Right atrium auricular region (tissue), 2 donors: ENCODE measurements around the gene STEAP3. TPM values are rescaled to one million over a fixed set of nuclear protein-coding genes. Genes with fewer than 3 reads are reported as not detected.

Experiments used
- DNase-seq: peaks from one replicate; pipeline ENCODE4 v3.0.0-alpha.2; 2019; ENCODE audit warnings: low spot score
- H3K27ac ChIP-seq, 2 donors: fragments of 200-600 bp; sonication (generic); 1 replicate in 1 of 2; 2 replicates in 1 of 2; pipeline ENCODE4 v1.5.1; 2016 to 2019
- H3K27me3 ChIP-seq, 2 donors: fragments of 200-600 bp; sonication (generic); one replicate each; pipeline versions ENCODE4 v1.5.1 to v1.6.0; 2017 to 2019
- H3K36me3 ChIP-seq: fragments of 200-600 bp; sonication (generic); one replicate; pipeline ENCODE4 v1.5.1; 2016
- H3K4me1 ChIP-seq, 2 donors: fragments of 200-600 bp; sonication (generic); one replicate each; pipeline versions ENCODE4 v1.5.1 to v1.6.0; 2017 to 2019
- H3K4me3 ChIP-seq, 2 donors: fragments of 200-600 bp; sonication (generic); 1 replicate in 1 of 2; 2 replicates in 1 of 2; pipeline ENCODE4 v1.5.1; 2017 to 2019; ENCODE audit warnings: mild to moderate bottlenecking in 1 of 2, moderate library complexity in 1 of 2
- H3K9me3 ChIP-seq, 2 donors: fragments of 200-600 bp; sonication (generic); one replicate each; pipeline ENCODE4 v1.5.1; 2019
- total RNA-seq, 2 donors: library from RNA; depleted of rRNA; stranded (reverse); fragments of >200 nt; gene quantifications; one replicate each; pipeline ENCODE4 v1.1.0, GENCODE V29; 2016
- TF ChIP-seq, protein P1 (sequence below), 2 donors: fragments of 200-600 bp; sonication (generic); IDR thresholded peaks; one replicate each; pipeline ENCODE4 v1.5.1; 2019; ENCODE audit warnings: antibody characterized with exemption in 2 of 2

STEAP3 gene
- total RNA-seq, 2 donors from 2014 or later: 4.4 to 8.2 TPM

DNA sequence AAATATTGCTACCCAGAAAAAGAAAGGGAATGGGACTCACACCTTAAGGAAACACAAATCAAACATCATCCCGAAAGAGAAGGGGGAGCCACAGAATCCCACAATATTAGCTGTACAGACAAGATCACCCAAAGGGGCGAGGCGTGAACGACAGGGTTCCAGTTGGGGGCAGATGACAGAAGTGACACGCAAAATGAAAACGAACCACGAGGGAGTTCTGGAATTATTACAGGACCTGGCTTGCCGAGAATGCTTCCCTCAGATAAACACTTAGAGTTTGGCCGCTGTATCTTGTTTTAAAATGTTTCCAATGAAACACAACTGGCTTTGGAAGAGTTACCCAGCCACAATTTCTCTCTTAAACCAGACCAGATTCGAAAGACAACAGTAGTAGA is 82.6 kb downstream of the STEAP3 start:
- Histone ChIP-seq H3K4me3 (peak overlapping the region; percentile 2 to 32), H3K4me1 (peaks cover 0 to 12% of the 10 kb centered on the region in 2 donors), H3K36me3 (no peaks in the 10 kb centered on the region), H3K27me3 (no peaks in the 10 kb centered on the region), H3K27ac (peak overlapping the region; percentile 52 to 77), H3K9me3 (no peaks in the 10 kb centered on the region)
- no peak for DNase-seq
- TF ChIP-seq, protein P1, sequence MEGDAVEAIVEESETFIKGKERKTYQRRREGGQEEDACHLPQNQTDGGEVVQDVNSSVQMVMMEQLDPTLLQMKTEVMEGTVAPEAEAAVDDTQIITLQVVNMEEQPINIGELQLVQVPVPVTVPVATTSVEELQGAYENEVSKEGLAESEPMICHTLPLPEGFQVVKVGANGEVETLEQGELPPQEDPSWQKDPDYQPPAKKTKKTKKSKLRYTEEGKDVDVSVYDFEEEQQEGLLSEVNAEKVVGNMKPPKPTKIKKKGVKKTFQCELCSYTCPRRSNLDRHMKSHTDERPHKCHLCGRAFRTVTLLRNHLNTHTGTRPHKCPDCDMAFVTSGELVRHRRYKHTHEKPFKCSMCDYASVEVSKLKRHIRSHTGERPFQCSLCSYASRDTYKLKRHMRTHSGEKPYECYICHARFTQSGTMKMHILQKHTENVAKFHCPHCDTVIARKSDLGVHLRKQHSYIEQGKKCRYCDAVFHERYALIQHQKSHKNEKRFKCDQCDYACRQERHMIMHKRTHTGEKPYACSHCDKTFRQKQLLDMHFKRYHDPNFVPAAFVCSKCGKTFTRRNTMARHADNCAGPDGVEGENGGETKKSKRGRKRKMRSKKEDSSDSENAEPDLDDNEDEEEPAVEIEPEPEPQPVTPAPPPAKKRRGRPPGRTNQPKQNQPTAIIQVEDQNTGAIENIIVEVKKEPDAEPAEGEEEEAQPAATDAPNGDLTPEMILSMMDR (IDR thresholded peaks at IDR 0.05): no peak

DNA sequence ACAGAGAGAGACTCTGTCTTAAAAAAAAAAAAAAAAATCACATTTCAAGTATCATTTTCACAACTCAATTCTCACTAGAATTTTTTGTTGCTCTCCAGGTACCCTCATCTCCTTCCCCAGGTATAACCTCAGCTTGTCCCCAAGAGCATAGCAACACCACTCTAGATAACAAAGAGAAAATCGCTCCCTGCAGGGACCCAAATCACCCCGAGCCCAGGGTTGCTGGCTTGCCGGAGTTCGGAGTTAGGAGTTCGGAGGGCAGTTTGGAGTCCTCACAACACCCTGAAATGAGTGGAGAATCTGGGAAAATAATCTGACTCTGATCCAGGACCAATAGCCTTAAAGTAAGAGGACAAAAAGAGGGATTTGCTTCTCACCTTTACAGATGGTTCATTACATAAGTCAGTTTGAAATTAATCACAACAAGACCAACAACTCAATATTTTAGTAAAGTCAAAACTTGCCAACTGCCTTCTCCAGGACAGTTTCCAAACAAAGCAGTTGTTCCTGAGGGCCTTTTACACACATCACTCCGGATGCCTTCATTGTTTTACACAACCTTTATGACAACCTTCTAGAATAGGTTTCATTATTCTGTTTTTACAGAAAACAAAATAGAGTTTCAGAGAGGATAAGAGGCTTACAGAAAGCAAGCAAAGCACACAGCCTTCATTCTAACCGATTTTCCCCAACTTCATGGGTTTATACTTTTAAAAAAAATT is 83.9 kb downstream of the STEAP3 start:
- no peaks in the 10 kb centered on the region for H3K36me3 ChIP-seq
- H3K27me3 ChIP-seq: no peaks in the 10 kb centered on the region
- no peak overlapping the region for H3K4me3 ChIP-seq
- H3K9me3 ChIP-seq: no peaks in the 10 kb centered on the region
- H3K4me1 ChIP-seq: peaks cover 0 to 12% of the 10 kb centered on the region in 2 donors
- peak overlapping the region in 1 of 2 donors; percentile 77 for H3K27ac ChIP-seq
- TF ChIP-seq, protein P1 (IDR thresholded peaks at IDR 0.05): no peak
- no peak for DNase-seq

DNA sequence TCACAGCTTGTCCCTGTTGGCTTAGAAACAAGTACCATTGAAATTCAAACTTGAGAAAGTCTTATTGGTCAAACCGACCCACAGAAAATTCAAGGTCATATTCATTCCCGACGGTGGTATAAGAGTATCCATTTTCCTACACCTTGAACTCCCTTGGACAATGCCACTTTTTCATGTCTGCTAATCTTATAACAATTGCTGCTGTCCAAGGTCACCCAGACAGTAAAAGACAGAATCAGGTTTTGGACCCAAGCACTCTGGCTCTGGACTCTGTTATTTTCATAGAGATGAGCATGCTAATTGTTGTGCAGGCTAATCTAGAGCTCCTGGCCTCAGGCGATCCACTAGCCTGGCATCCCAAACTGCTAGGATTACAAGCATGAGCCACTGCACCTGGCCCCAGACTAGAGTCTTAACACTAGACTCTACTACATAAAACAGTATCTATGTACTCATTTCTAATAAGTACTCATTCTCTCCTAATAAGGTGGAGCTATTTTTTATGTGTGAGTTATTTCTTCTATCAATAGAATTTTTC is 85.2 kb downstream of the STEAP3 start:
- H3K36me3 ChIP-seq: no peaks in the 10 kb centered on the region
- H3K27me3 ChIP-seq: no peaks in the 10 kb centered on the region
- H3K4me3 ChIP-seq: no peak overlapping the region
- peaks cover 0 to 12% of the 10 kb centered on the region in 2 donors for H3K4me1 ChIP-seq
- DNase-seq: no peak
- H3K9me3 ChIP-seq: no peaks in the 10 kb centered on the region
- H3K27ac ChIP-seq: no peak overlapping the region
- TF ChIP-seq, protein P1 (IDR thresholded peaks at IDR 0.05): no peak

DNA sequence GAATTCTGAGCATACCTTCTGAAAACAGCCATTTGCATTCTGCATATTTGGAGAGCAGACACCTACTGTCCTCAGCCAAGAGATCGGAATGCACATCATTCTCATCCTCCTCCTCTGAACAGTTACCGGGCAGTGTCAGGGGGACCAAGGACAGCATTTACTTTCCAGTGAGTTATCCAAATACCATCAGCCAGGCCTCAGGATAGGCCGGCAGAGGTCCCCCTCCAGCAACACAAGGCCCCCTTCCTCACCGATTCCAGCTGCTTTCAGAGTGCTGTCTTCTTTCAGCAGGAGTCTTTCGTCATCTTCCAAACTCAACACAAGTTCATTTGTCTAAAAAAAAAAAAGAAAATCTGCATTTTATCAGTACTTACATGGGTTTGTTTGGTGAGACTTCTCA is 87.7 kb downstream of the STEAP3 start:
- no peak for DNase-seq
- no peaks in the 10 kb centered on the region for H3K27me3 ChIP-seq
- H3K27ac ChIP-seq: no peak overlapping the region
- no peak overlapping the region for H3K4me3 ChIP-seq
- no peaks in the 10 kb centered on the region for H3K9me3 ChIP-seq
- H3K4me1 ChIP-seq: peaks cover 0 to 12% of the 10 kb centered on the region in 2 donors
- TF ChIP-seq, protein P1 (IDR thresholded peaks at IDR 0.05): no peak
- no peaks in the 10 kb centered on the region for H3K36me3 ChIP-seq

DNA sequence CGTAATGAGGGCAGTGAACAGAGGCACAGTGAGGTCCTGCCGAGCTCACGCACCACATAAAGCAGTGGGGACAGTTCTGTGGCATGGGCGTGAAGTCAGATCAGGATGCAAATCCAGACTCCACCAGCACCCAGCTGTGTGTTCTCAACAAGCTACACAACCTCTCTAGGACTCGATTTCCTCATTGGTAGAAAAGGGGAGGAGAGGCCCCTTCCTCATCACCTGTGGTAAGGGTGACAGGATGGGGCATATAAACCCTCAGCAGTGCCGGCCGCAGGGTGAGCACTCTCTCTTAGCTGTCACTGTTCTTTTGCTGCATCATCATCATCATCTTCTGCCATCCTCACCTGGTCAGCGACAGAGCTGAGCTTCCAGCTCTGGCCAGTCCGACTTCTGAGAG is 88.2 kb downstream of the STEAP3 start:
- TF ChIP-seq, protein P1 (IDR thresholded peaks at IDR 0.05): no peak
- H3K4me1 ChIP-seq: peaks cover 0 to 10% of the 10 kb centered on the region in 2 donors
- no peak overlapping the region for H3K27ac ChIP-seq
- no peak overlapping the region for H3K4me3 ChIP-seq
- no peaks in the 10 kb centered on the region for H3K9me3 ChIP-seq
- H3K36me3 ChIP-seq: no peaks in the 10 kb centered on the region
- H3K27me3 ChIP-seq: no peaks in the 10 kb centered on the region
- no peak for DNase-seq

Other genes with a start within 250 kb of the STEAP3 start
- not detected for gene C1QL2, start 65.1 kb upstream of the STEAP3 start, total RNA-seq
- 10 to 100 TPM in 1 of 2 donors, 1 to 10 TPM in 1; 8.1 to 11.1 TPM for gene C2orf76, start 143.0 kb downstream of the STEAP3 start, total RNA-seq
- 100 to 1,000 TPM; 174 to 312 TPM for gene DBI, start 143.1 kb downstream of the STEAP3 start, total RNA-seq
- 1 to 10 TPM; 3.3 to 5.4 TPM for gene TMEM37, start 208.0 kb downstream of the STEAP3 start, total RNA-seq